Panc1 (cell line): Measurements from ENCODE around the gene RBMS3. TPM values are rescaled to one million over a fixed set of nuclear protein-coding genes. Genes with fewer than 3 reads are reported as not detected.

Experiments
- ATAC-seq: fragments of 200-7000 bp; cut with Tn5 transposase; 2 replicates; pipeline ENCODE4 v1.9.1; 2020; ENCODE audit warnings: mild to moderate bottlenecking, moderate library complexity
- BruUV-seq: library from RNA; stranded (reverse); fragments of 400-500 nt; replicated peaks from 2 replicates; lab custom pipeline; 2021; lab: Mats Ljungman, UMichigan
- CTCF ChIA-PET: fragments of 300-600 bp; sonication (Branson Sonifier 250); formaldehyde crosslinking; loops from one replicate; lab custom pipeline; 2022; ENCODE audit warnings: antibody characterized with exemption; lab: Charles Lee
- POLR2A ChIA-PET: fragments of 300-600 bp; sonication (Branson Sonifier 250); formaldehyde crosslinking; loops from one replicate; lab custom pipeline; 2022; ENCODE audit warnings: antibody characterized with exemption; lab: Charles Lee
- DNase-seq: peaks from one replicate; pipeline ENCODE4 v3.0.0-alpha.2; 2010; ENCODE audit warnings: low read depth, low spot score
- H3K27ac ChIP-seq: 2 replicates; pipeline ENCODE4 v1.5.1; 2011; ENCODE audit warnings: mild to moderate bottlenecking, low read length, inconsistent platforms
- H3K27me3 ChIP-seq: fragments of 200-500 bp; sonication (Bioruptor generic); 2 replicates; pipeline ENCODE4 v1.6.0; 2014; ENCODE audit warnings: low read length, inconsistent platforms; ENCODE audit not compliant: control insufficient read depth, insufficient read depth
- H3K36me3 ChIP-seq: fragments of 200-500 bp; sonication (Bioruptor generic); 2 replicates; pipeline ENCODE4 v1.5.1; 2014; ENCODE audit warnings: inconsistent platforms, mild to moderate bottlenecking, low read length, moderate library complexity; ENCODE audit not compliant: control insufficient read depth, insufficient read depth
- H3K4me1 ChIP-seq: 2 replicates; pipeline ENCODE4 v1.5.1; 2011; ENCODE audit warnings: inconsistent platforms, mild to moderate bottlenecking, low read length, moderate library complexity; ENCODE audit not compliant: control insufficient read depth, insufficient read depth
- H3K4me3 ChIP-seq, 2 experiments: 2 replicates each; pipeline ENCODE4 v1.5.1; 2011 to 2012; ENCODE audit warnings: low read depth in 2 of 2, low read length in 2 of 2, mild to moderate bottlenecking in 2 of 2, inconsistent platforms in 1 of 2, moderate library complexity in 1 of 2
- H3K9me3 ChIP-seq: fragments of 200-500 bp; sonication (Bioruptor generic); 2 replicates; pipeline ENCODE4 v1.5.1; 2014; ENCODE audit warnings: low read depth, mild to moderate bottlenecking, inconsistent platforms, low read length, moderate library complexity; ENCODE audit not compliant: control insufficient read depth, insufficient read depth
- CTCF ChIP-seq: fragments of 450-650 bp; IDR thresholded peaks from 2 replicates; pipeline ENCODE4 v1.5.1; 2017; ENCODE audit warnings: mild to moderate bottlenecking
- POLR2AphosphoS5 ChIP-seq: IDR thresholded peaks from 2 replicates; pipeline ENCODE4 v1.6.1; 2012; ENCODE audit warnings: mild to moderate bottlenecking, low read depth, low read length, moderate library complexity
- REST ChIP-seq, 2 experiments: IDR thresholded peaks; 2 replicates each; pipeline ENCODE4 v1.6.1; 2011 to 2012; ENCODE audit warnings: low read depth in 2 of 2, control low read depth in 1 of 2, low read length in 1 of 2, mild to moderate bottlenecking in 1 of 2, moderate library complexity in 1 of 2; ENCODE audit not compliant: insufficient read depth in 1 of 2
- SIN3A ChIP-seq: IDR thresholded peaks from 2 replicates; pipeline ENCODE4 v1.6.1; 2012; ENCODE audit warnings: low read depth, mild to moderate bottlenecking, low read length, moderate library complexity, borderline replicate concordance; ENCODE audit not compliant: insufficient read depth
- TCF7L2 ChIP-seq: IDR thresholded peaks from 2 replicates; pipeline ENCODE4 v1.6.1; 2011; ENCODE audit warnings: mild to moderate bottlenecking, low read depth, low read length, inconsistent platforms
- in situ Hi-C: cut with HindIII; loops from 2 replicates; pipeline ENCODE4 v1.10.0; 2016; ENCODE audit warnings: low sequenced_read_pairs, low pct_unique_long_range_greater_than_20kb
- intact Hi-C: fragments of 100-400 bp; cut with micrococcal nuclease; formaldehyde crosslinking; loops from one replicate; pipeline ENCODE4 v1.10.0; 2022; ENCODE audit not compliant: unreplicated experiment
- total RNA-seq: library from RNA; stranded (reverse); gene quantifications from one replicate; pipeline ENCODE4 v1.2.1, GENCODE V29; 2021; ENCODE audit not compliant: unreplicated experiment

RBMS3 gene
- total RNA-seq, 1 experiment from 2014 or later, result 1.1 TPM

- no peak for DNase-seq
- no peak for ATAC-seq
- H3K9me3 ChIP-seq, result no peaks in the 10 kb centered on the region
- no peak overlapping the region for H3K27ac ChIP-seq
- H3K36me3 ChIP-seq, result no peaks in the 10 kb centered on the region
- no peaks in the 10 kb centered on the region for H3K27me3 ChIP-seq
- CTCF ChIA-PET, result no interaction called here
- in situ Hi-C loops (no loop called here), intact Hi-C loops (no loop called here)
- H3K4me1 ChIP-seq, result no peaks in the 10 kb centered on the region
- no peak overlapping the region for H3K4me3 ChIP-seq
- no TSS peak for BruUV-seq
- POLR2A ChIA-PET, result no interaction called here
- TF ChIP-seq CTCF (no peak), SIN3A (no peak), TCF7L2 (no peak), POLR2AphosphoS5 (no peak), REST (IDR thresholded peaks at IDR 0.05; ENCODE audit: insufficient read depth in 1 of 2, low read depth in 2 of 2, low read length in 1 of 2) (no peak)
Measured at GRCh38 chr3:29887451-29887850, 606.6 kb downstream of the RBMS3 start.

- no peaks in the 10 kb centered on the region for H3K27me3 ChIP-seq
- ATAC-seq (no peak), DNase-seq (no peak)
- H3K9me3 ChIP-seq, result no peaks in the 10 kb centered on the region
- intact Hi-C loops, result no loop called here
- BruUV-seq, result no TSS peak
- no peaks in the 10 kb centered on the region for H3K4me1 ChIP-seq
- no peak overlapping the region for H3K4me3 ChIP-seq
- TF ChIP-seq REST (IDR thresholded peaks at IDR 0.05; ENCODE audit: insufficient read depth in 1 of 2, low read depth in 2 of 2, low read length in 1 of 2) (no peak), CTCF (no peak), SIN3A (no peak), TCF7L2 (no peak), POLR2AphosphoS5 (no peak)
- CTCF ChIA-PET, result no interaction called here
- in situ Hi-C loops, result no loop called here
- H3K36me3 ChIP-seq, result no peaks in the 10 kb centered on the region
- no peak overlapping the region for H3K27ac ChIP-seq
- POLR2A ChIA-PET, result no interaction called here
Measured at GRCh38 chr3:29889215-29889614, 608.3 kb downstream of the RBMS3 start.
